Heart right ventricle (tissue), 16 donors: ENCODE data around the gene PDE4D. TPM values are rescaled to one million over a fixed set of nuclear protein-coding genes. Genes with fewer than 3 reads are reported as not detected.

Experiments used
- ATAC-seq, 8 donors: fragments of 200-7000 bp; cut with Tn5 transposase; one replicate each; pipeline ENCODE4 v1.9.1; 2020; ENCODE audit warnings: mild to moderate bottlenecking in 8 of 8, moderate library complexity in 8 of 8, moderate number of reproducible peaks in 1 of 8
- DNase-seq, 2 donors: peaks; one replicate each; pipeline ENCODE4 v3.0.0-alpha.2; 2020
- H3K27ac ChIP-seq, 10 donors: fragments of 200-600 bp; sonication (generic) in 2 of 10; one replicate each; pipeline versions ENCODE4 v1.5.0 to v1.8.0; 2020 to 2022; ENCODE audit warnings: mild to moderate bottlenecking in 3 of 10
- H3K27me3 ChIP-seq, 7 donors: fragments of 200-600 bp; one replicate each; pipeline ENCODE4 v1.8.0; 2021 to 2022; ENCODE audit warnings: mild to moderate bottlenecking in 2 of 7
- H3K36me3 ChIP-seq, 9 donors: fragments of 200-600 bp; sonication (generic) in 1 of 9; one replicate each; pipeline versions ENCODE4 v1.5.0 to v1.8.0; 2020 to 2022; ENCODE audit warnings: mild to moderate bottlenecking in 2 of 9
- H3K4me1 ChIP-seq, 9 donors: fragments of 200-600 bp; sonication (generic) in 1 of 9; one replicate each; pipeline versions ENCODE4 v1.5.0 to v1.8.0; 2020 to 2022; ENCODE audit warnings: mild to moderate bottlenecking in 4 of 9
- H3K4me3 ChIP-seq, 10 donors: fragments of 200-600 bp; sonication (generic) in 2 of 10; one replicate each; pipeline versions ENCODE4 v1.5.0 to v1.8.0; 2020 to 2022; ENCODE audit warnings: mild to moderate bottlenecking in 7 of 10, moderate library complexity in 2 of 10
- H3K9me3 ChIP-seq, 11 donors: fragments of 200-600 bp in 10 of 11; sonication (generic) in 2 of 11; one replicate each; pipeline versions ENCODE4 v1.5.0 to v1.8.0; 2013 to 2022; ENCODE audit warnings: mild to moderate bottlenecking in 2 of 11, control low read depth in 1 of 11, moderate library complexity in 1 of 11
- CTCF ChIP-seq, 9 donors: fragments of 200-600 bp; sonication (generic) in 2 of 9; IDR thresholded peaks; one replicate each; pipeline versions ENCODE4 v1.5.0 to v1.8.0; 2021 to 2022; ENCODE audit warnings: antibody characterized with exemption in 9 of 9, mild to moderate bottlenecking in 5 of 9, moderate library complexity in 1 of 9
- WGBS, 2 donors: extraction: QIAGEN DNeasy Blood & Tissue Kit; methylation state at CpG; one replicate each; pipeline ENCODE4 v1.1.7; 2013; ENCODE audit warnings: inconsistent platforms in 1 of 2; 5-methylcytosine and 5-hydroxymethylcytosine counted together
- intact Hi-C, 10 donors: fragments of 100-400 bp; cut with DNase I; formaldehyde crosslinking; loops; one replicate each; pipeline versions ENCODE4 v1.11.1 to v1.14.2; 2022
- polyA plus RNA-seq, 2 donors: library from polyadenylated mRNA; stranded (reverse); fragments of 200-250 nt; gene quantifications; one replicate each; pipeline ENCODE4 v1.2.3, GENCODE V29; 2013
- total RNA-seq, 10 donors: library from RNA; stranded (reverse); fragmentation: NEBNext Ultra II Directional in 3 of 10; extraction: Animal tissue kit (Norgen Biotek cat#: 25700) in 3 of 10; gene quantifications; one replicate each; pipeline versions ENCODE4 v1.2.1 to v1.2.4, GENCODE V29; 2021 to 2023
- donor health status: Arrhythmogenic right ventricular cardiomyopathy.
- donor health status: ischemic (EF 13 %, LVEDD 7.1; RV severe dilation, severe dysfunction).
- donor health status: healthy with polysubstance abuse.
- donor health status: DM: no; HTN: yes; CAD: no.
- donor health status: DM: no; HTN: no; CAD: no.
- donor health status: ischemic (EF 25% LVEDD 6.9; RV normal size, moderate dysfunction).
- donor health status: ischemic (EF 25% LVEDD 5.7; RV mildly dilated, moderate dysfunction).
- donor health status: healthy.
- donor health status: DM: yes; HTN: yes; CAD: no.
- donor health status: Ischemic cardiomyopathy.
- donor health status: ischemic (EF 35%, LVEDD 5.7; RV mildly dilated, moderate dysfunction).
- donor health status: nonischemic (EF 11% LVEDD 7.7; RV severe dilation, severe dysfunction).
- donor health status: DM: yes; HTN: yes; CAD: no.
- donor health status: PGD.
- donor health status: ischemic (EF 29% LVEDD 5.4; RV normal size, mild dysfunction).
- donor health status: nonischemic (EF 23%, LVEDD 6.1; RV moderate dilation, normal function).

PDE4D gene
- total and polyA plus RNA-seq, 12 donors = 5.8 to 83.2 (median 39.5) TPM

DNA sequence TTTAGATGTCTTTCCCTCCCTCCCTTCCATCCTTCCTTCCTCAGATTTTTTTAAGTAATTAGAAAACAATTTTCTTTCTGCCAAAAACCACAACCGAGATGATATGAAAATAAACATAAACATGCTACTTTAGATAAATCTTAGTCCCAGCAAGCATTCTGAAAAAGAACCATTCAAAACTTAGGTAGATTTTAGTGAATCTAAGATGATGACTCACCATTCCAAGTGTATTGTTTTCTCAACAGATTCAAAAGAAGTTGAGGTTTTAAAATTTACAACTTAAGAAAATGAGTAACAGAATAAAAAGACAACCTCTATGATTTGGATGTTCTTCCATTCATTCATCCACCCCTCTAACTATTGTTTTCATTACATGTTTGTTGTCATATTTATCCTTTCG, 465.1 kb downstream of the PDE4D start:
- ATAC-seq = no peak
- no peaks in the 10 kb centered on the region for H3K27me3 ChIP-seq
- no peak for TF ChIP-seq CTCF (IDR thresholded peaks at IDR 0.05)
- H3K36me3 ChIP-seq = no peaks in the 10 kb centered on the region
- 72 to 83% methylated on average over 2 of the region's 2 CpGs for WGBS, 2 donors
- intact Hi-C loops = no loop called here
- DNase-seq = no peak
- H3K4me1 ChIP-seq = no peaks in the 10 kb centered on the region
- no peak overlapping the region for H3K4me3 ChIP-seq
- H3K9me3 ChIP-seq = no peaks in the 10 kb centered on the region
- H3K27ac ChIP-seq = no peak overlapping the region

DNA sequence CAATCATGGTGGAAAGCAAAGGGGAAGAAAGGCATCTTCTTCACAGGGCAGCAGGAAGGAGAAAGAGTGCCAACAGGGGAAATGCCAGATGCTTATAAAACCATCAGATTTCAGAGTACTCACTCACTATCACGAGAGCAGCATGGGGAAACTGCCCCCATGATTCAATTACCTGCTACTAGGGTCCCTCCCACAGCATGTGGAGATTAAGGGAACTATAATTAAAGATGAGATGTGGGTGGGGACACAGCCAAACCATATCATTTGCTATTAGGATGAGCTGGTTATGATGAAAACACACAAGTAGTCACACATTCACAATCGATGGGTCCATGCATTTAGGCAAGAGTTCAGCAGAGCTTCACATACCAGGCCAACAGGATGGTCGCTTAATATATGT, 469.0 kb downstream of the PDE4D start:
- no peaks in the 10 kb centered on the region for H3K9me3 ChIP-seq
- H3K4me1 ChIP-seq = peaks cover 0 to 7% (median 0%) of the 10 kb centered on the region in 9 donors
- intact Hi-C loops = no loop called here
- no peaks in the 10 kb centered on the region for H3K36me3 ChIP-seq
- ATAC-seq (no peak), DNase-seq (no peak)
- no peak for TF ChIP-seq CTCF (IDR thresholded peaks at IDR 0.05)
- WGBS, 2 donors = 84 to 89% methylated on average over 3 of the region's 3 CpGs
- H3K27me3 ChIP-seq = no peaks in the 10 kb centered on the region
- H3K27ac ChIP-seq = no peak overlapping the region
- no peak overlapping the region for H3K4me3 ChIP-seq

- Histone ChIP-seq H3K4me3 (no peak overlapping the region), H3K4me1 (peaks cover 0 to 7% (median 0%) of the 10 kb centered on the region in 9 donors), H3K36me3 (no peaks in the 10 kb centered on the region), H3K27me3 (no peaks in the 10 kb centered on the region), H3K27ac (no peak overlapping the region), H3K9me3 (no peaks in the 10 kb centered on the region)
- TF ChIP-seq CTCF (IDR thresholded peaks at IDR 0.05) = no peak
- DNase-seq (no peak), ATAC-seq (no peak)
- intact Hi-C loops = no loop called here
These were observed 470.5 kb downstream of the PDE4D start for GRCh38 chr5:59423021-59423420.

- 54 to 65% methylated on average over 6 of the region's 6 CpGs for WGBS, 2 donors
- Histone ChIP-seq H3K27me3 (no peaks in the 10 kb centered on the region), H3K4me3 (no peak overlapping the region), H3K36me3 (no peaks in the 10 kb centered on the region), H3K27ac (no peak overlapping the region), H3K9me3 (no peaks in the 10 kb centered on the region), H3K4me1 (peaks cover 0 to 7% (median 0%) of the 10 kb centered on the region in 9 donors)
- no peak for ATAC-seq
- intact Hi-C loops = no loop called here
- DNase-seq = no peak
- TF ChIP-seq CTCF (IDR thresholded peaks at IDR 0.05) = no peak
These were observed 471.3 kb downstream of the PDE4D start for GRCh38 chr5:59421986-59422941.
